OCI-LY3 (cell line): ENCODE measurements around the gene KARS1.

Source experiments
- EZH2phosphoT487 ChIP-seq: fragments of 200-600 bp; shearing (Covaris generic); IDR thresholded peaks from 2 replicates; pipeline ENCODE4 v1.6.1; 2018; ENCODE audit warnings: antibody characterized with exemption, mixed run types, low read depth
- TF ChIP-seq, protein P1 (sequence below): fragments of 200-600, 300-600 bp; sonication (generic); IDR thresholded peaks from 2 replicates; pipeline ENCODE4 v1.5.1; 2014; ENCODE audit warnings: antibody characterized with exemption, low read length, low read depth

DNA sequence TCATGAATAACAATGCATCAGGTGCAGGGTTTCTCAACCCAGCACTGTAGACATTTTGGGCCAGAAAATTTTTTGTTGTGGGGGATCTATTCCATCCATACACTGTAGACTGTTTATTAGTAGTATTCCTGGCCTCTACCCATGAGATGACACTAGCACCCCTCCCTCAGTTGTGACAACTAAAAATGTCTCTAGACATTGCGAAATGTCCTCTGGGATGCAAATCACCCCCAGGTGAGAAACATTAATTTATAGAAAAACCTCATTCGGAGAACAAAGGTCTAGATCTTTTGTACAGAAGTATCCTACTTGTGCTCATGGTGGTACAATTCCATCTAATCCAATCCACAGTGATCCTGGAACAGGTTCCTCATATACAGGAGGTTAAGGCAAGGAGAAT is 28.7 kb downstream of the KARS1 start:
- TF ChIP-seq, protein P1, sequence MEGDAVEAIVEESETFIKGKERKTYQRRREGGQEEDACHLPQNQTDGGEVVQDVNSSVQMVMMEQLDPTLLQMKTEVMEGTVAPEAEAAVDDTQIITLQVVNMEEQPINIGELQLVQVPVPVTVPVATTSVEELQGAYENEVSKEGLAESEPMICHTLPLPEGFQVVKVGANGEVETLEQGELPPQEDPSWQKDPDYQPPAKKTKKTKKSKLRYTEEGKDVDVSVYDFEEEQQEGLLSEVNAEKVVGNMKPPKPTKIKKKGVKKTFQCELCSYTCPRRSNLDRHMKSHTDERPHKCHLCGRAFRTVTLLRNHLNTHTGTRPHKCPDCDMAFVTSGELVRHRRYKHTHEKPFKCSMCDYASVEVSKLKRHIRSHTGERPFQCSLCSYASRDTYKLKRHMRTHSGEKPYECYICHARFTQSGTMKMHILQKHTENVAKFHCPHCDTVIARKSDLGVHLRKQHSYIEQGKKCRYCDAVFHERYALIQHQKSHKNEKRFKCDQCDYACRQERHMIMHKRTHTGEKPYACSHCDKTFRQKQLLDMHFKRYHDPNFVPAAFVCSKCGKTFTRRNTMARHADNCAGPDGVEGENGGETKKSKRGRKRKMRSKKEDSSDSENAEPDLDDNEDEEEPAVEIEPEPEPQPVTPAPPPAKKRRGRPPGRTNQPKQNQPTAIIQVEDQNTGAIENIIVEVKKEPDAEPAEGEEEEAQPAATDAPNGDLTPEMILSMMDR: no peak
- no peak for TF ChIP-seq EZH2phosphoT487
